Astrocyte (in vitro differentiated cells and primary cell): ENCODE measurements around the gene COL2A1.

Experiments
- CTCF ChIP-seq: IDR thresholded peaks from 2 replicates; pipeline ENCODE4 v1.5.1; 2011; ENCODE audit warnings: low read depth, mild to moderate bottlenecking, inconsistent platforms, low read length, moderate library complexity; ENCODE audit not compliant: insufficient read depth
- EZH2 ChIP-seq: IDR thresholded peaks from 2 replicates; pipeline ENCODE4 v1.6.1; 2012; ENCODE audit warnings: mild to moderate bottlenecking, low read length, inconsistent platforms; ENCODE audit not compliant: insufficient read depth

- TF ChIP-seq EZH2 = no peak
- no peak for TF ChIP-seq CTCF
Observed at GRCh38 chr12:47938093-47938492, 66.2 kb downstream of the COL2A1 start.
